ENCODE data around the gene DPP10.
A peak's percentile ranks its signal among the peaks of the same experiment; 100 is the strongest.

The DPP10 gene

GRCh38 chr2:114610677-114611076 is 168.2 kb downstream of the DPP10 start:
- DNase-seq = peak in 1 of 2 experiments; percentile 2

- DNase-seq = no peak
These were observed 172.2 kb downstream of the DPP10 start for GRCh38 chr2:114614592-114614991.

- no peak for DNase-seq
These were observed 186.0 kb downstream of the DPP10 start for GRCh38 chr2:114628481-114628880.

DNA sequence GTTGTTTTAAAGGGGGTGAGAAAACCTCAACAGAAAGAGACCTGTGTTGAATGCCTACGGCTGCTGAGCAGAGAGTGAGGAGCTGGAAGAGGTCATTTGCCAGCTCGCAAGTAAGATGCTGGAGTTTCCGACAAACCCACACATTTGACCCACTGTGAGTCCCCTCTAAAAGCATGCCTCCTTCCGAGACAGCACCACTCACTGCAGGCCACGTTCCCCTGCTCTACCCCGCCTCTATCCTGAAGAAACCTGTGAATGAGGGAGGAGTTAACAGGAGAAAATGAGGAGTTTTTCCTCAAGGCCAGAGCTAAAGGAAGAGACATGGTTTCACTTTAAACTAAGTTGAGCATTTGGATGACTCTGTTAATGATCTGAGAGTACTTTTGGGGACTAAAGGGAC is 188.7 kb downstream of the DPP10 start:
- no peak for DNase-seq

DNA sequence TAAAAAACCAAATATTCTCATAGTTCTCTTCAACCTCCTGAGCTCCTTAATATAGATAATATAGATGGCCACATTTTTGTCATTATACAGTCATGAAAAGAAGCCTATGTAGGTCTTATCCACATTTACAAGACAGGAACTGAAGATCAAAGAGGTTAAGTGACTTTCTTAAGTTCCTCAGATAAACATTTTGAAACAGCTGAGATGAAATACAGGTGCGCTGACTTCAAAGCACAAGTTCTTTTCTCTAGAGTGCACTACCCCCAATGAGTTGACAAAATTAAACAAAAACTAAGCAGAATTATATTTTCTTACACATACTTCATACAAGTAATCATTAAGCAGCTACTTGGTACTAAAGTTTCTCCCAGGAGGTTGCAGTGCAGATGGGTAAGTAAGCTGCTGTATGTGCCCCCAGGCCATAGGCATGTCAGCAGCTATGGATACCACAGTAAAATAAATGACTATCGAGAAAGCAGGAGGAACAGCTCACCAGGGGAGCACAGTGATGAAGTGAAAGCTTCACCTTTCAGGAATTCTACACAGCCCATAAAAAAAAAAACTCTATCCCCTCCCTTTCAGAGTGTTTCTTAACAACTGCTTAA is 199.8 kb downstream of the DPP10 start:
- no peak for DNase-seq

- no peak for DNase-seq
These were observed 200.6 kb downstream of the DPP10 start for GRCh38 chr2:114642988-114643553.

DNA sequence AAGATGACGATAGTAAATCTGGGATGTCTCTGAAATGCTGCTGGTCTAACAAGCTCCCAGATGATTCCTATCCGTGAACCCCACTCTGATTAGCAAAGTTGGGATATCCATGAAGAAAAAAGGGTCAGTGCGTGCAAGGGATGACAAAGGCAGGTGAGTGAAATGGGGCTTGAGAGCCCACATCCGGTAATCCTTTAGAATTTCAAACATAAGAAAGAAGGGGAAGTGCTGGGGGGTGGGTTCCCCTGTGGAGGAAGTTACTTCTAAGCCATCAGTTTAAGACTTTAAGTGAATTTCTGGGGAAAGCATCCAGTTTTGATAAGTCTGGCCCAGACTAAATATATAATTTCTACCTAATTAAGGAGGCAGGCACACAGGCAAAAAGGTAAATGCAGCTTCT is 209.5 kb downstream of the DPP10 start:
- peak in 1 of 2 experiments; percentile 5 for DNase-seq

GRCh38 chr2:114659880-114660279 is 217.4 kb downstream of the DPP10 start:
- peak; percentile 31 to 44 for DNase-seq

- no peak for DNase-seq
These were observed 219.8 kb downstream of the DPP10 start for GRCh38 chr2:114661971-114662939.

DNA sequence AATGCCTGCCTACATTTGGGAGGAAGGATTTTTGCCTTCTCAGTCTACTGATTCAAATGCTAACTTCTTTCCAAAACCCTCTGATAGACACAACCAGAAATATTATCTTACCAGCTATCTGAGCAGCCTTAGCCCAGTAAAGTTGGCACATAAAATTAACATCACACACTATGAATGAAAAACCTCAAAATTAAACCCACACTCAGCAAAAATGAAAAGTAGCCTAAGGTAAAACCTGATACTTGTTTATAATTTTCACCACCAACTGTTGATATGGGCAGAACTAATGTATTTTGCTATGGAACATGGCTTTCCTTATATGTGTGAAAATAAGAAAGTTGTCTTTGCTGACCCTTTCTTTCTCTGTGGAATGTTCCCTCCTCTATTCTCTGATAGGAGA is 226.0 kb downstream of the DPP10 start:
- no peak for DNase-seq

DNA sequence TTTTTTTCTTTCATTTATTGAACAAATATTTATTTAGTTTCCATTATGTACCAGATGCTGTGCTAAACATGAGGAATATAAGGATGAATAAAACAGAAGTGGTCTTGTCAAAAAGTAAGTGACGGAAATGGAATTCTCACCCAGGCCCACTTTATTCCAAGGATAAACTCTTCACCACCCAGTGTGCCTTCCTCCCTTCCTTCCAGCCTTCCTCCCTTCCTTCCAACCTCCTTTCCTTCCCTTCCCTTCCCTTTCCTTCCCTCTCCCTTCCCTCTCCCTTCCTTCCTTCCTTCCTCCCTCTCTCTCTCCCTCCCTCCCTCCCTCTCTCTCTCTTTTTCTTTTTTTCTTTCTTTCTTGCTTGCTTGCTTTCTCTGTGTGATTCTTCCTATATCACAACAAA is 240.8 kb downstream of the DPP10 start:
- DNase-seq = no peak

GRCh38 chr2:114684403-114684802 is 242.0 kb downstream of the DPP10 start:
- DNase-seq = no peak

DNA sequence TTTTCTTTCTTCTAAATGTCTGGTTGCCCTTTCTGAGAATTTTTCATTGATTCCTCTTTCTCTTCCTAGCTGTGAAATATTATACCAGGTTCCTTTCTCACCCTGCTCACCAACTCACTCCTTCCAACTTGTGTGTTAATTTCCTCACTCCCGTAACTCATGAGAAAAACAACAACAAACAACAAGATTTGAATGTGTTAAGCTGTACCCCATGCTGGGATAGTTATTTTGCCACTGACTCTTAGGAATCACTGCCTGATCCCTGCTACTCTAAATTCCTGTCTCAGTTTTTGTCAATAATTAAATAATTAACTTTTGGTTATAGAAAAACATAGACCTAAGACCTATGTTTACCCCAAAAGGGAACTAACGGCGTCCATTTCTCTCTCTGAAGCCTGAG is 242.7 kb downstream of the DPP10 start:
- DNase-seq = no peak

GRCh38 chr2:114688241-114688640 is 245.8 kb downstream of the DPP10 start:
- DNase-seq = no peak

DNA sequence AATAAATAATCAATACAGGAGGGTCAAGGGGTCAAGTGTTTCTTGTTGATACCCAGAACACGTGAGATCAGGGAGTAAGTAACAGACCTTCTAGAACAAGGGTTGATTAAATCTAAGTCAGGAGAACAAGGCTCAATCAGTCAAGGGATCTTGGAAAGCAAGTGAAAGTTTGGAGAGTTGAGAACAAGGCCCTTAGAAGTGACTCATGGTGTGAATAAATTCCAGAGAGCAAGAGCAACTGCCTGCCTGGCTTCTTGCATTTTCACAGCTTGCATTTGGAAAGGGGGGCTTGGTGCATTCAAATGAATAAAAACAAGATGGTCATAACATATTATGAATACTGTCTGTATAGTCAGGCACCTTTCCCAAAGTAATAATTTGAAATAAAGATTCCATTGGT is 256.1 kb downstream of the DPP10 start:
- no peak for DNase-seq

- peak; percentile 18 to 47 for DNase-seq
These were observed 257.0 kb downstream of the DPP10 start for GRCh38 chr2:114699423-114699944.

- peak; percentile 5 to 22 for DNase-seq
These were observed 258.0 kb downstream of the DPP10 start for GRCh38 chr2:114700440-114700839.

- DNase-seq = no peak
These were observed 267.8 kb downstream of the DPP10 start for GRCh38 chr2:114709936-114710850.

DNA sequence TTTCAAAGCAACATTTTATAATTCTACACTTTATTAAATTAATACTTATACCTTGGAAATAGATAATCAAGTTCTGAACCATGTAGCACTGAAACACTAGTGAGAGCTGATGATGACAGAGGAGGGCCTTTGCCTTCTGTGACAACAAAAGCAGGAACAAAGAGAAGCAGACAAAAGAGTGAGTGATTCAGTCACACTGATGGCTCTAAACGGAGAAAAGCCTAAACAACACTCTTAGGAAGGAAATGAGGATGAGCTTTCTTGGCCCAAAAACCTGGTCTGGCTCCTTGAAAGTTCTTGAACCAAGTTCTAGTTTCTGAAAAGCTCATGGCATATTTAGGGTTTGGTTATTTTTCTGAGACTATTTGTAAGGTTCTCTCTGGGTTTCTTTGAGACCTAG is 271.9 kb downstream of the DPP10 start:
- no peak for DNase-seq

- DNase-seq = no peak
These were observed 274.6 kb downstream of the DPP10 start for GRCh38 chr2:114717049-114717448.

- no peak for DNase-seq
These were observed 282.0 kb downstream of the DPP10 start for GRCh38 chr2:114724454-114724853.

DNA sequence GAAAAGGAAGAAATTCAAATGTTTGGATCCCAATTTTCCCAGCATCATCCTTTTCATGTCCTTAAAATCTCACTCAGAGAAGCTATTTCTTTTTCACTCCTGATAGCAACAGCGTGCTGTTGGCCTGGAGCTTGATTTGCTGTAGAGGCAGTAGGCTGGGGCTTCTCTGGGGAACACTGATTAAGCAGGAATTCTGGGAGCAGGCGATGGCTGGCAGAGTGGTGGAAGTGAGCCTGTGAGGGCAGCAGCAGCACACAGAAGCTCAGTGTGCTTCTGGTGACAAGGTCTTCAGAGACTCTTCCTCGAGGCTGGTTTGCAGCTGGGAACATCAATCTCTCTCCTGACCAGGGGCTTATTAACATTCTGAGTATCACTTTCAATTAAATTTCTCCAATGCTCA is 284.6 kb downstream of the DPP10 start:
- no peak for DNase-seq

DNA sequence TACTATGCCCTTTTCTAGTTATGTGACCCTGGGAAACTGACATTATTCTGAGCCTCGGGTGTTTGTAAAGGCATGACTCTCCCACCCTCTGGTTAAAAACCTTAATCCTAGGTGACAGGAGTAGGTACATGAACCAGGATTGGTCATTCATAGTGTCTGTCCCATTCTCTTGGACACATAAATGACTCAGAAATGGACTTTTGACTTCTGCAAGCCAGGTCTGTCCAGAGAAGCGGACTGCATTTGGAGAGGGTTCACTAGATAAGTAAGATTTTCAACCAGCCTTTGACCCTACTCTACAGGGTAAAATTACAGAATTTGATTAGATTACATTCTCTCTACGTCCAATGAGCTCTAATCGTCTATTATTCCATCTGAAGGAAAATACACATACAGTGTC is 285.9 kb downstream of the DPP10 start:
- no peak for DNase-seq
